ENCODE measurements around the gene SAV1. TPM values are rescaled to one million over a fixed set of nuclear protein-coding genes. Genes with fewer than 3 reads are reported as not detected.
A peak's percentile ranks its signal among the peaks of the same experiment; 100 is the strongest.
"Not testable (repeated sequence)": the region's sequence is repeated elsewhere in the genome, so short reads cannot be mapped to it uniquely, and the experiment has no call there.

SAV1 gene
- total RNA-seq, 1 donor from 2014 or later = 26.7 TPM

DNA sequence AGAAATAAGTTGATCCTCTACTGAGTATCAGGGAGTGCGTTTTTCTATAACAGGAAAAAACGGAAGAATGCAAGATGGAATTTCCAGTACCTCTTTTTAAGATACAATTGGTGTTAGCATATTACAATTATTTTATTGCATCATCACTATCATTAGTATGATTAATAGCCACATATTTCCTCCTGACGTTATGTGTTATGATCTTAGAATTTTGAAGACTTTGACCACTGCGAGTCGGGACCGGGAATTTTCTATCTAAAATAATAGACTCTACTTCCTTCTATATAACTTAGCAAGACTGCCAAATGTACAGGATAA is 679 bp upstream of the SAV1 start:
- intact Hi-C loops (cut with DNase I) = no loop called here
- DNase-seq (ENCODE audit: missing footprints) (no peak), ATAC-seq (no peak)

GRCh38 chr14:50667684-50667995 is 466 bp downstream of the SAV1 start:
- ATAC-seq (no peak), DNase-seq (ENCODE audit: missing footprints) (no peak)
- intact Hi-C loops (cut with DNase I) = no loop called here

DNA sequence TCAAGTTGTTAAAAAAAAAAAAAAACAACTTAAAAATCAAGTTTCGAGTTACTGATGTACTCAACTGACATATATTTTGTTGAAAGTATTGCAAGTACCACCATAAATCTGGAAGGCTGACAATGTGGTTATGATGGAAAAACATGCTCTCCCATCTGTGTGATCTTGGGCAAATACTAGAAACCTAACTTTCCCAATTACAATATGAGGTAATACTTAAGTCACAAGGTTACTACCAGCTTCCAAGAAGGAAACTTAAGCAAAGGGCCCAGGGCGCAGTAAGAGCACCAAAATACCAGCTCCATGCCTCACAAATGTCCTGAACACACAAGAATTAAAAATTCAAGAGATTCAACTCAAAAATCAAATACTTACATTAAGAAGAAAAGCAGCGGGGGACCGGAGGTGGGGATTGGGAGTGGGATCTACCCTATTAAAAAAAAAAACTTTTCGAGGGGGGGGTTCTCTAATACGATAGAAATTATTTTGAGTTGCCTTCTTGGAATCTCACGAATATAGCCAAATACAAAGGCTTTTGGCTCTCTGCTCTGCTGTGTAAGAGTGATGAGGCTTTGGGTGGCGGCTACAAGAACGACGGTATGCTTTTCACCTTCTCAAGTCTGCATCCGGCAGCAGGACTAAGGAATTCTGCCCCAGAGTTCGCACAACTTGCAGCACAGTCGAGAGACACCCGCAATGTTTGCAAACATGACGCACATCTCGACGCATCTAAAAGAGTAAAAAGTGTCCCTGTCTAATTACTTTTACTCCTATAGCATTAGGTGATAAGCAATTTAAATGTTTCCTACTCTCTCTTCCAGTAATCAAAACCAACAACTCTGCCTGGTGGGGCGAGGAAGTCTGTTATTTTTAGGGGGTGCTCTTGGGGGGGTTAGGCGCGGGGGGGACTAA is 1.1 kb downstream of the SAV1 start:
- intact Hi-C loops (cut with DNase I) = no loop called here
- ATAC-seq = peak; percentile 15
- DNase-seq (ENCODE audit: missing footprints) = no peak

GRCh38 chr14:50665300-50665699 is 2.8 kb downstream of the SAV1 start:
- ATAC-seq; DNase-seq (ENCODE audit: missing footprints); intact Hi-C loops (cut with DNase I): not testable (repeated sequence)

DNA sequence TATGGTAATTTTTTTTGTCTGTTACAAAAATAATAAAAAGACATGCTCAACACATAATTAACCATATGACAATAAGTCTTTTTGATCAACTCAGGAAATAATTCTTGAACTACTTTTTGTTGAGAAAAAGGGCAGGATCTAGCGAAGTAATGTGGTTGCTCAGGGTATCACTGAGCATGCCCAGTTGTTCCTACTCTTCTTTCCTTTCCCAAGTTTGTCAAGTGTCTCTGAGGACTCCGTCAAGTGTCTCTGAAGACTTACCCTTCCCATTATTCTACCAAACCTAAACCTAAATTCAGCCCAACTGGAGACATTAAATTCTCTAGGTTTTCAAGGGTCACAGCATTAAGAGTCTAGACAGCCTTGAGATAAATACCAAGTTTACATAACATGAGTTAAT is 3.5 kb downstream of the SAV1 start:
- intact Hi-C loops (cut with DNase I); ATAC-seq; DNase-seq (ENCODE audit: missing footprints): not testable (repeated sequence)

GRCh38 chr14:50659327-50659974 is 8.7 kb downstream of the SAV1 start:
- intact Hi-C loops (cut with DNase I) = loop anchor here (10.0 kb wide), 1 partner anchor 345 kb away; the partner anchor contains the start of genes DMAC2L and L2HGDH
- DNase-seq (ENCODE audit: missing footprints) (no peak), ATAC-seq (no peak)

GRCh38 chr14:50658203-50658602 is 9.9 kb downstream of the SAV1 start:
- intact Hi-C loops (cut with DNase I) = loop anchor here (10.0 kb wide), 1 partner anchor 343 kb away; the partner anchor contains the start of genes DMAC2L and L2HGDH
- ATAC-seq (peak; percentile 50), DNase-seq (ENCODE audit: missing footprints) (no peak)

DNA sequence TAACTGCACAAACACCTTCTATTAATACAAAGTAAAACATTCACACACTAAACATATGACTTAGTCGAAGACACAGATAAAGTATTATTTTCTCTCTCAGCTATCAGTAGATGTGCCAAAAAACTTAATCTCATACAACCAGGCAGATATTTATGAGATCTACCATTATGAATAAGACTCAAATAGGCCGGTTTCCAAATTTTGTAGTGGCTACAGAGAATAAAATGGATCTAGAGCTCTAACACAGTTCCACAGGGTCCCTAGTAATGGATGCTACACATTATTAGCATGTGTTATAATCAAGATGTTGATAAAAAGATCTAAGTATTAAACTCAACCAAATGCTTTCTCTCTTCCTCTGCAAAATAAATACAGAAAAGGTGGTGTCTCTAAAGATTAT is 10.4 kb downstream of the SAV1 start:
- intact Hi-C loops (cut with DNase I) = loop anchor here (10.0 kb wide), 1 partner anchor 343 kb away; the partner anchor contains the start of genes DMAC2L and L2HGDH
- ATAC-seq (no peak), DNase-seq (ENCODE audit: missing footprints) (no peak)

DNA sequence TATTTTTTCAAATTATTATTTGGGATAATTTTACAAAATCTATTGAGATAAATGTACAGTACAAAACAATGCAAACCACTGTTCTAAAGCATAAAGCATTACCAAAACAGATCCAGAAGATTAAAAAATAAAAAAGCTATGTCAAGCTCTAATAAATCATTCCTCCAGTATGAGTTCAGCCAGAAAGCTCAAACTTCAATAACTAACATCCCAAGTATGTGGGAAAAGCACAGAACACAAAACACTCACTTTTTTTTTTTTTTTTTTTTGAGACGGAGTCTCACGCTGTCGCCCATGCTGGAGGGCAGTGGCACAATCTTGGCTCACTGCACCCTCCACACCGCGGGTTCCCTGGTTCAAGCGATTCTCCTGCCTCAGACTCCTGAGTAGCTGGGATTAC is 11.3 kb downstream of the SAV1 start:
- DNase-seq (ENCODE audit: missing footprints) (no peak), ATAC-seq (no peak)

DNA sequence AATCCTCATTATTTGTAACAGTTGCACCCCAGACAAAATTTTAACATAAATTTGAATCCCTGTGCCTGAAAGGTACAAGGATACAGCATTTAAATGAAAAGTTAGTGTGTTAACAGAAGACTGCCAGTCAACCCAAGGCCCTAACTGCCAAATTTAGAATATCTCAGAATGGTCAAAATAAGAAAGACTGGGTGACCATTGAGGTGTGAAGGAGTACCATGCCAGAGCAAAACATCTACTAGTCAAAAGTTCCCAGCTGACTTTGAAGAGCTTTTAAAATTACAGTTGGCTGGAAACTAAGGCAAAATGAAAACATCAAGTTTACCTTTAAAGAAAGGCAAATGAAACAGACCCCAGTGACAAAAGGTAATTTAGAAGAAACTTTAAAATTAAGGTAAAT is 18.4 kb downstream of the SAV1 start:
- intact Hi-C loops (cut with DNase I) = loop anchor here (10.0 kb wide), 1 partner anchor 335 kb away; the partner anchor contains the start of genes DMAC2L and L2HGDH
- ATAC-seq = no peak
- DNase-seq (ENCODE audit: missing footprints) = no peak

More for the DNA sequence above, 11.3 kb downstream of the SAV1 start:
- intact Hi-C loops (cut with DNase I) = loop anchor here (10.0 kb wide), 1 partner anchor 342 kb away; the partner anchor contains the start of genes DMAC2L and L2HGDH

DNA sequence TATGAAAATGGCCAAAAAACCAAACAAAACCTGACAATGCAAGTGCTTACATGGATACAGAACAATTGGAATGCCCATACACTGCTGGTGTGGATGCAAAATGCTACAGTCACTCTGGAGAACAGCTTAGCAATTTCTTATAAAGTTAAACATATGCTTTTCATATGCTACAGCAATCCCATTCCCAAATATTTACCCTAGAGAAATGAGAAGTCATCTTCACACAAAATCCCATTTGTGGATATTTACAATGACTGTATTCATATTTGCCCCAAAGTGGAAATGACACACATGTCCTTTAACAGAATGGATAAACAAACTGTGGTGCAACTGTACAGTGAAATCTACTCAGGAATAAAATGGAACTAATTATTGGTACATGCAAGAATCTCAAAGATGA is 20.4 kb downstream of the SAV1 start:
- no peak for ATAC-seq
- intact Hi-C loops (cut with DNase I) = no loop called here

GRCh38 chr14:50647282-50647681 is 20.8 kb downstream of the SAV1 start:
- no peak for ATAC-seq
- DNase-seq (ENCODE audit: missing footprints) = no peak
- intact Hi-C loops (cut with DNase I) = no loop called here

More for the DNA sequence above, 20.4 kb downstream of the SAV1 start:
- DNase-seq (ENCODE audit: missing footprints) = no peak

DNA sequence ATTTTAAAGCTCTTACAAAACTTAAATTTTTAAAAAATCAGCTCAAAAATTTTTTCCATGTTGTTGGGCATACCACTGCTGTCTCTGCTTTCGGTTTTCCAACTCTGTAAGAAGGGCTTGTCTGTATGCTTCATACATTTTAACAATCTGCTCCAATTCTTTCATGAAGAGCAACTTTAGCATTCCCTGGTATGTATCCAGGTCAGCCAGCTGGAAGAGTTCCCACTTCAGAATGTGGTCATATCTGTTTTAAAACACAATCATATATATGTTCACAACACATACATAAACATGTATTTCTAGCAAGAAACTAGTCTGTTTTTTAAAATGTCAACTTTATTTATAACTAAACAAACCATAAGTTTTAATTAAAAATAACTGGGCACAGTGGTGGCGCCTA is 33.0 kb downstream of the SAV1 start:
- no peak for DNase-seq (ENCODE audit: missing footprints)
- intact Hi-C loops (cut with DNase I) = no loop called here
- no peak for ATAC-seq

GRCh38 chr14:50633954-50634353 is 34.2 kb downstream of the SAV1 start:
- intact Hi-C loops (cut with DNase I) = no loop called here
- ATAC-seq (no peak), DNase-seq (ENCODE audit: missing footprints) (no peak)

DNA sequence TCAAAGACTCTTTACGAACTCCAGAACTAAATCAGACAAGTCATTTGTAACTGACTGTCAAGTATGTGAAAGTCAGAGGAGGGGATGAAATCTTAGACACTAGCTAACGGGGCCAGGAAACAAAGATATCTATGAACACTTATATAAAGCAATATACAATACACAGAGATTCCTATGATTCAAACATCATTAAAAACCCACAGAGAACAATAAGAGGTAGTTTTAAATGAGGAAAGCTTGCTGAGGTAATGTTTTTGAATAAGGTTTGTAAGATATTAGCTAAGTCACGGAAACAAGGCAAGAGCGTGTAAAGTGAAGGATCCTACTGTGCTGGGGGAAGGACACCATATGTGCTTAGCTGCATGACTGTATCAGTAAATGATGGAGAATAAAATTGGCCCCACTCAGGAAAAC is 36.7 kb downstream of the SAV1 start:
- DNase-seq (ENCODE audit: missing footprints) (no peak), ATAC-seq (no peak)
- intact Hi-C loops (cut with DNase I) = no loop called here

- ATAC-seq; intact Hi-C loops (cut with DNase I); DNase-seq (ENCODE audit: missing footprints): not testable (repeated sequence)
Observed at GRCh38 chr14:50624947-50625346, 43.2 kb downstream of the SAV1 start.

- ATAC-seq (no peak), DNase-seq (ENCODE audit: missing footprints) (no peak)
- intact Hi-C loops (cut with DNase I) = no loop called here
Observed at GRCh38 chr14:50624447-50624846, 43.7 kb downstream of the SAV1 start.

DNA sequence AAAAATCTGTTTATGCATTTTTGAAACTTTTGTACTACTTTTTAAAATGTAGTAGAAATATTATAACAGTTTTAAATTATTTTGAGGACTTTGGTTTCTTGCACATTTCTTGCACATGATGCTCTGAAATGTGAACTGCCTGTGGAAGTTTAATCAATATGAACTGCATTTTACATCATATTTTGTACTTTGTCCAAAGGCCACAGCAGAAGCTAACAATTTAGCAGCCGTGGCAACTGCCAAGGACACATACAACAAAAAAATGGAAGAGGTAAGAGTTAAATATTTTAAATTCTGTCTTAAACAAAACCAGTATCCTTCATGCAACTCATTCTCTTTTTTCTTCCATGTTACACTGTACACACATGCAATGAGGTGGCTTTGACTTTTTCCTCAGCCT is 45.1 kb downstream of the SAV1 start:
- DNase-seq (ENCODE audit: missing footprints) = no peak
- no peak for ATAC-seq
- intact Hi-C loops (cut with DNase I) = no loop called here

DNA sequence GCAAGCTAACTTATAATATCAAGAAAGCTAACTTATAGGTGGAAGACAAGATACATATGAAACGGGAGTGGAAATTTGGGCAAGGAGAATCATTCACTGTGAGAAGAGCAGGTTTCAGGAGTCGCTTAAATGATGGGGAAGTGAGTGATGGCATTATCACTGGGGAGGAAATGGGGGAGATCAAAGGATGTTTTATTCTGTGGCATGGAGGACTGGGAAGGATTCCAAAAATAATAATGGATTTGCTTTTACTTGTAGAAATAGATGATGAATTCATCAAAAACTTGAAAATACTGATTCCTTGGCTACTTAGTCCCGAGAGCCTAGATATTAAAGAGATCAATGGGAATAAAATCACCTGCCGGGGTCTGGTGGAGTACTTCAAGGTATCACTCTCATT is 47.8 kb downstream of the SAV1 start:
- intact Hi-C loops (cut with DNase I) = no loop called here
- ATAC-seq = no peak
- DNase-seq (ENCODE audit: missing footprints) = no peak

- DNase-seq (ENCODE audit: missing footprints) = no peak
- no peak for ATAC-seq
- intact Hi-C loops (cut with DNase I) = loop anchor here (5.0 kb wide), 1 partner anchor 158 kb away; no protein-coding TSS in a partner anchor
Observed at GRCh38 chr14:50619569-50620141, 48.5 kb downstream of the SAV1 start.

Data from Right ventricle myocardium inferior (tissue), 1 donor.